Astrocyte (in vitro differentiated cells and primary cell): Measurements from ENCODE around the gene F11R. TPM values are rescaled to one million over a fixed set of nuclear protein-coding genes. Genes with fewer than 3 reads are reported as not detected.
"Not testable (repeated sequence)": the region's sequence is repeated elsewhere in the genome, so short reads cannot be mapped to it uniquely, and the experiment has no call there.

Experiments used
- DNase-seq: peaks from one replicate; pipeline ENCODE4 v3.0.0-alpha.2; 2010; ENCODE audit warnings: low read depth
- FAIRE-seq: peaks from 2 replicates; lab custom pipeline; 2011; peaks lifted over from hg19 to GRCh38; lab: Jason Lieb, UNC
- H2AFZ ChIP-seq: 2 replicates; pipeline ENCODE4 v1.6.0; 2012; ENCODE audit warnings: low read depth, low read length, inconsistent platforms
- H3K27ac ChIP-seq: 2 replicates; pipeline ENCODE4 v1.5.1; 2011; ENCODE audit warnings: low read depth, low read length, inconsistent platforms
- H3K27me3 ChIP-seq: 2 replicates; pipeline ENCODE4 v1.6.0; 2011; ENCODE audit warnings: low read length, inconsistent platforms; ENCODE audit not compliant: insufficient read depth
- H3K36me3 ChIP-seq: 2 replicates; pipeline ENCODE4 v1.5.1; 2011; ENCODE audit warnings: low read length, inconsistent platforms; ENCODE audit not compliant: insufficient read depth
- H3K4me1 ChIP-seq: 2 replicates; pipeline ENCODE4 v1.5.1; 2011; ENCODE audit warnings: low read length, inconsistent platforms; ENCODE audit not compliant: insufficient read depth
- H3K4me2 ChIP-seq: 2 replicates; pipeline ENCODE4 v1.6.0; 2012; ENCODE audit warnings: low read length, inconsistent platforms
- H3K4me3 ChIP-seq: 2 replicates; pipeline ENCODE4 v1.5.1; 2011; ENCODE audit warnings: low read depth, mild to moderate bottlenecking, low read length, inconsistent platforms; ENCODE audit not compliant: insufficient read depth
- H3K79me2 ChIP-seq: 2 replicates; pipeline ENCODE4 v1.6.0; 2012; ENCODE audit warnings: mild to moderate bottlenecking, low read length, inconsistent platforms; ENCODE audit not compliant: insufficient read depth
- H3K9ac ChIP-seq: 2 replicates; pipeline ENCODE4 v1.6.0; 2012; ENCODE audit warnings: mild to moderate bottlenecking, low read length, inconsistent platforms
- H3K9me3 ChIP-seq: 2 replicates; pipeline ENCODE4 v1.5.1; 2012; ENCODE audit warnings: low read depth, mild to moderate bottlenecking, low read length, inconsistent platforms; ENCODE audit not compliant: insufficient read depth
- H4K20me1 ChIP-seq: 2 replicates; pipeline ENCODE4 v1.6.0; 2012; ENCODE audit warnings: low read length, inconsistent platforms; ENCODE audit not compliant: insufficient read depth
- H3K27ac Mint-ChIP-seq: one replicate; pipeline ENCODE4 v1.8.0; 2021; ENCODE audit warnings: mild to moderate bottlenecking, mixed read lengths; ENCODE audit not compliant: unreplicated experiment
- H3K27me3 Mint-ChIP-seq: one replicate; pipeline ENCODE4 v1.8.0; 2021; ENCODE audit warnings: low read depth, mixed read lengths; ENCODE audit not compliant: unreplicated experiment
- H3K36me3 Mint-ChIP-seq: one replicate; pipeline ENCODE4 v1.8.0; 2021; ENCODE audit warnings: low read depth, mixed read lengths; ENCODE audit not compliant: unreplicated experiment
- H3K4me1 Mint-ChIP-seq: one replicate; pipeline ENCODE4 v1.8.0; 2021; ENCODE audit warnings: low read depth, mixed read lengths; ENCODE audit not compliant: unreplicated experiment
- H3K4me3 Mint-ChIP-seq: one replicate; pipeline ENCODE4 v1.8.0; 2021; ENCODE audit warnings: mild to moderate bottlenecking, moderate library complexity, mixed read lengths; ENCODE audit not compliant: unreplicated experiment
- H3K9me3 Mint-ChIP-seq: one replicate; pipeline ENCODE4 v1.8.0; 2021; ENCODE audit warnings: mild to moderate bottlenecking, mixed read lengths; ENCODE audit not compliant: unreplicated experiment
- EZH2 ChIP-seq: IDR thresholded peaks from 2 replicates; pipeline ENCODE4 v1.6.1; 2012; ENCODE audit warnings: mild to moderate bottlenecking, low read length, inconsistent platforms; ENCODE audit not compliant: insufficient read depth
- total RNA-seq: library from RNA; stranded (reverse); gene quantifications from 2 replicates; pipeline ENCODE4 v1.2.1, GENCODE V29; 2021
- TF ChIP-seq, protein P1 (sequence below): IDR thresholded peaks from 2 replicates; pipeline ENCODE4 v1.5.1; 2011; ENCODE audit warnings: low read depth, mild to moderate bottlenecking, inconsistent platforms, low read length, moderate library complexity; ENCODE audit not compliant: insufficient read depth

F11R gene
- total RNA-seq, 1 donor from 2014 or later = 68.6 TPM

DNA sequence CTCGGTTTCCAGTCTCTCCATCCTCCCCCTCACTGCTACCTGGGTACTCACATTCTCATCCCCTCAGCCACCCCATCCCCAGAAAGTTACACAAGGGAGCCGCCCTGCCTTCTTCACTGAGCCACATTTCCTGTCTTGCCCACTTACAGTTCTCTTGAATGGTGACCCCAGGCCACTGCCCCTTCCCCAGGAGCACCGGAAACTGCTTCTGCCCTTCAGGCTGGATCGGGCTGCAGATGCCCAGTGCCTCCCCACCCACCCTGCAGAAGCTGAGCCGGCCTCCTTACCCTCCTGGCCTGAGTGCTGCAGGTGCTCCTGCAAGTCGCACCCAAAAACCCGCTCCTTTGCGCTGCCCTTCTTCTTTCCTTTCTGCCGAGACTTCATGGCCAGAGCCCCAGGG is 48.3 kb upstream of the F11R start:
- no peaks in the 10 kb centered on the region for H3K79me2 ChIP-seq
- Mint-ChIP-seq H3K27ac (no peak overlapping the region), H3K4me1 (peaks cover 13% of the 10 kb centered on the region), H3K27me3 (peaks cover 11% of the 10 kb centered on the region), H3K4me3 (no peak overlapping the region), H3K36me3 (peaks cover 8% of the 10 kb centered on the region), H3K9me3 (no peaks in the 10 kb centered on the region)
- no peak overlapping the region for H3K4me2 ChIP-seq
- H3K36me3 ChIP-seq = no peaks in the 10 kb centered on the region
- H3K27ac ChIP-seq = no peak overlapping the region
- H3K27me3 ChIP-seq = no peaks in the 10 kb centered on the region
- no peak for FAIRE-seq
- TF ChIP-seq EZH2 = no peak
- TF ChIP-seq, protein P1, sequence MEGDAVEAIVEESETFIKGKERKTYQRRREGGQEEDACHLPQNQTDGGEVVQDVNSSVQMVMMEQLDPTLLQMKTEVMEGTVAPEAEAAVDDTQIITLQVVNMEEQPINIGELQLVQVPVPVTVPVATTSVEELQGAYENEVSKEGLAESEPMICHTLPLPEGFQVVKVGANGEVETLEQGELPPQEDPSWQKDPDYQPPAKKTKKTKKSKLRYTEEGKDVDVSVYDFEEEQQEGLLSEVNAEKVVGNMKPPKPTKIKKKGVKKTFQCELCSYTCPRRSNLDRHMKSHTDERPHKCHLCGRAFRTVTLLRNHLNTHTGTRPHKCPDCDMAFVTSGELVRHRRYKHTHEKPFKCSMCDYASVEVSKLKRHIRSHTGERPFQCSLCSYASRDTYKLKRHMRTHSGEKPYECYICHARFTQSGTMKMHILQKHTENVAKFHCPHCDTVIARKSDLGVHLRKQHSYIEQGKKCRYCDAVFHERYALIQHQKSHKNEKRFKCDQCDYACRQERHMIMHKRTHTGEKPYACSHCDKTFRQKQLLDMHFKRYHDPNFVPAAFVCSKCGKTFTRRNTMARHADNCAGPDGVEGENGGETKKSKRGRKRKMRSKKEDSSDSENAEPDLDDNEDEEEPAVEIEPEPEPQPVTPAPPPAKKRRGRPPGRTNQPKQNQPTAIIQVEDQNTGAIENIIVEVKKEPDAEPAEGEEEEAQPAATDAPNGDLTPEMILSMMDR = no peak
- no peak overlapping the region for H2AFZ ChIP-seq
- H3K9ac ChIP-seq = no peak overlapping the region
- no peaks in the 10 kb centered on the region for H3K4me1 ChIP-seq
- H3K9me3 ChIP-seq = no peaks in the 10 kb centered on the region
- no peaks in the 10 kb centered on the region for H4K20me1 ChIP-seq
- no peak overlapping the region for H3K4me3 ChIP-seq
- no peak for DNase-seq

DNA sequence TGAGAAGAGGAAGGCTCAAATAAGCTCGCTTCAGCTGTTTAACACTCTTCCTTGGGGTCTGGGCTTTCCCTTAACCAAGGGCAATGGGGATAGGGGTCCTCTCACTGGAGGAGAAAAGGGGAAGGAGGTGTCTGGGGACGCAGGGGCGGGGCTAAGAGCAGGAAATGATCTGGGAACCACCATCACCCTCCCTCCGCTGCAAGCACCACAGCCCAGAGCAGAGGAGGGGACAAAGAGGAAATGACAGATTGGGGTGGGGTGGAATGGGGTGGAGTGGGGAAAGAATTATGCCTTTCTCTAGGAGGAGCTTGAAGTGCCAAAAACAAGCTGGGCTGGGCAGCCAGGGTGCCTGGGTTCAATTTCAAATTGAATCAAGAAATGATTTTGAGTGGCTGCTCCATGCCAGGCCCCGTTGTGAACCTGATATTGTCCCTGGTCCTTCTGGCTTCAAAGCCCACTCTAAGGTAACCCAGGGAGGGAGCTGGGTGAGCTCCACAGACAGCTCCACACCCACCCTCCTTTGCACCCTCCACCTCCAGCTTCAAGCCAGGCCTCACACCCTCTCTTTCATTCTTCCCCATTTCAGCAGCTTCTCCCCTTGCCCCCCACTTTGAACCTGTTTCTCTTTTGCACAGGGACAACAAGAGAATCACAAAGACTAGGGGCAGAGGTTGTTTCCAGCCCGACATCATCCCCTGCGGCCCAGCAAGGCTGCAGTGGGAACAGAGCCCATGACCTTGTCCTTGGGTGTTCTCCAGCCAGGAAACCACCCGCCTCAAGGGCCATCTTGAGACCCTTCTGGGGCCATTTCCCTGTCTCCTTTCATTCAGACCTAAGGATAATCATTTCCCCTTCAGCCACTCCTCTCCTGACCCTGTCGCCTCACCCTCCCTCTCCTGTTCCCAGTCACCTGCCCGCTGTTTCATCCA is 47.6 kb upstream of the F11R start:
- Histone ChIP-seq H4K20me1 (no peaks in the 10 kb centered on the region), H3K4me2 (no peak overlapping the region), H3K4me3 (no peak overlapping the region), H3K4me1 (no peaks in the 10 kb centered on the region), H3K36me3 (no peaks in the 10 kb centered on the region), H3K79me2 (no peaks in the 10 kb centered on the region), H2AFZ (no peak overlapping the region), H3K9ac (no peak overlapping the region), H3K27me3 (no peaks in the 10 kb centered on the region), H3K27ac (no peak overlapping the region), H3K9me3 (no peaks in the 10 kb centered on the region)
- Mint-ChIP-seq H3K4me3 (no peak overlapping the region), H3K27ac (no peak overlapping the region), H3K27me3 (peaks cover 17% of the 10 kb centered on the region), H3K9me3 (no peaks in the 10 kb centered on the region), H3K36me3 (peaks cover 6% of the 10 kb centered on the region), H3K4me1 (peaks cover 13% of the 10 kb centered on the region)
- TF ChIP-seq, protein P1 = no peak
- TF ChIP-seq EZH2 = no peak
- DNase-seq (no peak), FAIRE-seq (no peak)

DNA sequence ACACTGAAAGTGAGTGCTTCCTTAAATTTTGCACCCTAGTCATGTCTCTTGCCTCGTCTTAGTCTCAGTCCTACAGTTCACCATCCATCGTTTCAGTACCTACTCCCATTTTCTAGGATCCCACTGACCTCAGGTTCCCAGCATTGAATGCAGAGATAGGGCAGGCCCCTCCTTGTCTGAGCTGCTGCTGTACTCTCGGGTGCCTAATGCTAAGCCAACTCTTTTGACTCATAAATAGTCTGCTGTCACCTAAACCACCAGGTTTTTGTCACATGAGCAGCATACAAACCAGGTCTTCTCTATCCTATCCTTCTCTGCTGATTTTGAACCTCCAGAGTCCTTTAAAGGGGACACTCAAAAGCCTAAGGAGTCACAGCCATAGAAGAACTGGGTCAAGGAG is 45.7 kb upstream of the F11R start:
- H3K9me3 ChIP-seq = no peaks in the 10 kb centered on the region
- FAIRE-seq = no peak
- H4K20me1 ChIP-seq = no peaks in the 10 kb centered on the region
- H3K4me1 ChIP-seq = no peaks in the 10 kb centered on the region
- no peak overlapping the region for H3K9ac ChIP-seq
- H3K4me2 ChIP-seq = no peak overlapping the region
- Mint-ChIP-seq H3K4me1 (peaks cover 6% of the 10 kb centered on the region), H3K4me3 (no peak overlapping the region), H3K27ac (no peak overlapping the region), H3K9me3 (no peaks in the 10 kb centered on the region), H3K36me3 (peaks cover 4% of the 10 kb centered on the region), H3K27me3 (peaks cover 18% of the 10 kb centered on the region)
- TF ChIP-seq EZH2 = no peak
- TF ChIP-seq, protein P1 = no peak
- H2AFZ ChIP-seq = no peak overlapping the region
- no peaks in the 10 kb centered on the region for H3K27me3 ChIP-seq
- H3K4me3 ChIP-seq = no peak overlapping the region
- DNase-seq = no peak
- H3K27ac ChIP-seq = no peak overlapping the region
- no peaks in the 10 kb centered on the region for H3K79me2 ChIP-seq
- H3K36me3 ChIP-seq = no peaks in the 10 kb centered on the region

DNA sequence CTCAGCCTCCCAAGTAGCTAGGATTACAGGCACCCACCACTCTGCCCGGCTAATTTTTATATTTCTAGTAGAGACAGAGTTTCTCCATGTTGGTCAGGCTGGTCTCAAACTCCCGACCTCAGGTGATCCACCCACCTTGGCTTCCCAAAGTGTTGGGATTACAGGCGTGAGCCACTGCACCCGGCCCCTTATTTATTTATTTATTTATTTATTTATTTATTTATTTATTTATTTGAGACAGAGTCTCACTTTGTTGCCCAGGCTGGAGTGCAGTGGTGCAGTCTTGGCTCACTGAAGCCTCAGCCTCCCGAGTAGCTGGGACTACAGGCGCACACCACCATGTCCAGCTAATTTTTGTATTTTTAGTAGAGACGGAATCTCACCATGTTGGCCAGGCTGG is 44.7 kb upstream of the F11R start:
- H3K9me3 Mint-ChIP-seq, H3K4me2 ChIP-seq, H3K9ac ChIP-seq, H3K4me3 Mint-ChIP-seq, H3K36me3 Mint-ChIP-seq, H4K20me1 ChIP-seq, H2AFZ ChIP-seq, H3K27me3 ChIP-seq, H3K36me3 ChIP-seq, H3K27ac Mint-ChIP-seq, FAIRE-seq, H3K4me1 ChIP-seq, DNase-seq, H3K4me3 ChIP-seq, H3K79me2 ChIP-seq, H3K27ac ChIP-seq, H3K9me3 ChIP-seq, H3K4me1 Mint-ChIP-seq: not testable (repeated sequence)
- peaks cover 18% of the 10 kb centered on the region for H3K27me3 Mint-ChIP-seq
